ENCODE results near the gene SETSIP.

DNA sequence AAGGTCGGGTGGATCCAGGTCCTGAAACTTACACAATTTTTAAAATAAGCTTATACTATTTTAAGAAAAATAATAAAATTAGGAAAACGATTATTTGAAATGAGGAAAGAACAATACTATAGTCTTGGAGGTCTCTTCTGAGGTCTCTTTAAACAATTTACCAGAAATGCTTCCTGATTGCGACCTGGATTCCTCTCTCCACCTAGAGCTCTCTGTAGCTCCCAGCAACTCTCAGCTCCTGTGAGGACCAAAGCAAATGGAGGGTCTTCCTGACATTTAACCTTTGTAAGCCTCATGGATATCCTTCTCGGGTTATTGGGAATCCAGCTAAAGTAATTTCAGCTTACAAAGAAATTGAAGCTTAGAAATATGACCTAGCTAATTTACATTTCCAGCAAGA lies 5.8 kb upstream of the SETSIP start:
- TF ChIP-seq, protein P1, sequence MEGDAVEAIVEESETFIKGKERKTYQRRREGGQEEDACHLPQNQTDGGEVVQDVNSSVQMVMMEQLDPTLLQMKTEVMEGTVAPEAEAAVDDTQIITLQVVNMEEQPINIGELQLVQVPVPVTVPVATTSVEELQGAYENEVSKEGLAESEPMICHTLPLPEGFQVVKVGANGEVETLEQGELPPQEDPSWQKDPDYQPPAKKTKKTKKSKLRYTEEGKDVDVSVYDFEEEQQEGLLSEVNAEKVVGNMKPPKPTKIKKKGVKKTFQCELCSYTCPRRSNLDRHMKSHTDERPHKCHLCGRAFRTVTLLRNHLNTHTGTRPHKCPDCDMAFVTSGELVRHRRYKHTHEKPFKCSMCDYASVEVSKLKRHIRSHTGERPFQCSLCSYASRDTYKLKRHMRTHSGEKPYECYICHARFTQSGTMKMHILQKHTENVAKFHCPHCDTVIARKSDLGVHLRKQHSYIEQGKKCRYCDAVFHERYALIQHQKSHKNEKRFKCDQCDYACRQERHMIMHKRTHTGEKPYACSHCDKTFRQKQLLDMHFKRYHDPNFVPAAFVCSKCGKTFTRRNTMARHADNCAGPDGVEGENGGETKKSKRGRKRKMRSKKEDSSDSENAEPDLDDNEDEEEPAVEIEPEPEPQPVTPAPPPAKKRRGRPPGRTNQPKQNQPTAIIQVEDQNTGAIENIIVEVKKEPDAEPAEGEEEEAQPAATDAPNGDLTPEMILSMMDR (IDR thresholded peaks at IDR 0.05; ENCODE audit: low read length), result no peak
- TF ChIP-seq EZH2phosphoT487 (IDR thresholded peaks at IDR 0.05; ENCODE audit: low read length), result no peak

Measured in MM.1S (cell line).